Measurements from ENCODE around the gene RBM43. TPM values are rescaled to one million over a fixed set of nuclear protein-coding genes. Genes with fewer than 3 reads are reported as not detected.

The RBM43 gene
- total RNA-seq, 1 donor from 2014 or later = 5.5 TPM

- Histone ChIP-seq H3K27ac (ENCODE audit: low read depth, low read length) (no peak overlapping the region), H3K9ac (ENCODE audit: low read length) (no peak overlapping the region), H3K4me1 (ENCODE audit: insufficient read depth, low read length) (peaks cover 6% of the 10 kb centered on the region), H3K27me3 (ENCODE audit: insufficient read depth, low read length) (no peaks in the 10 kb centered on the region), H2AFZ (ENCODE audit: low read depth, low read length) (no peak overlapping the region), H3K79me2 (ENCODE audit: insufficient read depth, low read length) (no peaks in the 10 kb centered on the region), H3K4me2 (ENCODE audit: low read length) (no peak overlapping the region), H4K20me1 (ENCODE audit: insufficient read depth, low read length) (no peaks in the 10 kb centered on the region), H3K4me3 (ENCODE audit: insufficient read depth, low read depth, low read length) (no peak overlapping the region), H3K36me3 (ENCODE audit: insufficient read depth, low read length) (no peaks in the 10 kb centered on the region), H3K9me3 (ENCODE audit: insufficient read depth, low read depth, low read length) (no peaks in the 10 kb centered on the region)
- Mint-ChIP-seq H3K4me1 (ENCODE audit: low read depth, unreplicated experiment) (peaks cover 9% of the 10 kb centered on the region), H3K27ac (ENCODE audit: unreplicated experiment) (peak overlapping the region; percentile 83), H3K9me3 (ENCODE audit: unreplicated experiment) (no peaks in the 10 kb centered on the region), H3K36me3 (ENCODE audit: low read depth, unreplicated experiment) (peaks cover 3% of the 10 kb centered on the region), H3K4me3 (ENCODE audit: unreplicated experiment) (peak overlapping the region; percentile 70), H3K27me3 (ENCODE audit: low read depth, unreplicated experiment) (no peaks in the 10 kb centered on the region)
- no peak for FAIRE-seq
- peak; percentile 86 for DNase-seq (ENCODE audit: low read depth)
- TF ChIP-seq CTCF (IDR thresholded peaks at IDR 0.05; ENCODE audit: insufficient read depth, low read depth, low read length) (no peak), EZH2 (IDR thresholded peaks at IDR 0.05; ENCODE audit: insufficient read depth, low read length) (no peak)
Observed at GRCh38 chr2:151258121-151258520, 3.5 kb downstream of the RBM43 start.

- Histone ChIP-seq H3K36me3 (ENCODE audit: insufficient read depth, low read length) (peaks cover 5% of the 10 kb centered on the region), H3K4me2 (ENCODE audit: low read length) (no peak overlapping the region), H3K27ac (ENCODE audit: low read depth, low read length) (no peak overlapping the region), H3K79me2 (ENCODE audit: insufficient read depth, low read length) (no peaks in the 10 kb centered on the region), H3K27me3 (ENCODE audit: insufficient read depth, low read length) (no peaks in the 10 kb centered on the region), H3K4me3 (ENCODE audit: insufficient read depth, low read depth, low read length) (no peak overlapping the region), H4K20me1 (ENCODE audit: insufficient read depth, low read length) (no peaks in the 10 kb centered on the region), H3K9me3 (ENCODE audit: insufficient read depth, low read depth, low read length) (peaks cover 4% of the 10 kb centered on the region), H3K9ac (ENCODE audit: low read length) (no peak overlapping the region), H3K4me1 (ENCODE audit: insufficient read depth, low read length) (peaks cover 5% of the 10 kb centered on the region), H2AFZ (ENCODE audit: low read depth, low read length) (no peak overlapping the region)
- Mint-ChIP-seq H3K4me3 (ENCODE audit: unreplicated experiment) (no peak overlapping the region), H3K9me3 (ENCODE audit: unreplicated experiment) (peaks cover 5% of the 10 kb centered on the region), H3K27ac (ENCODE audit: unreplicated experiment) (no peak overlapping the region), H3K4me1 (ENCODE audit: low read depth, unreplicated experiment) (peaks cover 14% of the 10 kb centered on the region), H3K36me3 (ENCODE audit: low read depth, unreplicated experiment) (peaks cover 18% of the 10 kb centered on the region), H3K27me3 (ENCODE audit: low read depth, unreplicated experiment) (no peaks in the 10 kb centered on the region)
- DNase-seq (ENCODE audit: low read depth) (no peak), FAIRE-seq (no peak)
- TF ChIP-seq CTCF (IDR thresholded peaks at IDR 0.05; ENCODE audit: insufficient read depth, low read depth, low read length) (no peak), EZH2 (IDR thresholded peaks at IDR 0.05; ENCODE audit: insufficient read depth, low read length) (no peak)
Observed at GRCh38 chr2:151252646-151253045, 9.0 kb downstream of the RBM43 start.

- FAIRE-seq = peak; percentile 93
Observed at GRCh38 chr2:151251012-151251411, 10.7 kb downstream of the RBM43 start.

More at GRCh38 chr2:151251012-151251411, 10.7 kb downstream of the RBM43 start:
- Histone ChIP-seq H3K27me3 (ENCODE audit: insufficient read depth, low read length) (no peaks in the 10 kb centered on the region), H3K9ac (ENCODE audit: low read length) (no peak overlapping the region), H3K4me1 (ENCODE audit: insufficient read depth, low read length) (peaks cover 5% of the 10 kb centered on the region), H3K36me3 (ENCODE audit: insufficient read depth, low read length) (peaks cover 5% of the 10 kb centered on the region), H4K20me1 (ENCODE audit: insufficient read depth, low read length) (no peaks in the 10 kb centered on the region), H3K27ac (ENCODE audit: low read depth, low read length) (no peak overlapping the region), H3K9me3 (ENCODE audit: insufficient read depth, low read depth, low read length) (peaks cover 4% of the 10 kb centered on the region), H3K79me2 (ENCODE audit: insufficient read depth, low read length) (no peaks in the 10 kb centered on the region), H2AFZ (ENCODE audit: low read depth, low read length) (no peak overlapping the region), H3K4me2 (ENCODE audit: low read length) (peak overlapping the region; percentile 1), H3K4me3 (ENCODE audit: insufficient read depth, low read depth, low read length) (no peak overlapping the region)
- Mint-ChIP-seq H3K27me3 (ENCODE audit: low read depth, unreplicated experiment) (no peaks in the 10 kb centered on the region), H3K36me3 (ENCODE audit: low read depth, unreplicated experiment) (peaks cover 18% of the 10 kb centered on the region), H3K4me1 (ENCODE audit: low read depth, unreplicated experiment) (peaks cover 9% of the 10 kb centered on the region), H3K27ac (ENCODE audit: unreplicated experiment) (peak overlapping the region; percentile 28), H3K9me3 (ENCODE audit: unreplicated experiment) (peaks cover 5% of the 10 kb centered on the region), H3K4me3 (ENCODE audit: unreplicated experiment) (no peak overlapping the region)
- peak; percentile 87 for DNase-seq (ENCODE audit: low read depth)
- TF ChIP-seq CTCF (IDR thresholded peaks at IDR 0.05; ENCODE audit: insufficient read depth, low read depth, low read length) (no peak), EZH2 (IDR thresholded peaks at IDR 0.05; ENCODE audit: insufficient read depth, low read length) (no peak)

All from astrocyte (in vitro differentiated cells and primary cell).